Endodermal cell (in vitro differentiated cells): ENCODE results near the gene CLCF1. TPM values are rescaled to one million over a fixed set of nuclear protein-coding genes. Genes with fewer than 3 reads are reported as not detected.

Experiments used
- DNase-seq: peaks from one replicate; pipeline ENCODE4 v3.0.0-alpha.2; 2017
- H3K27ac ChIP-seq: 2 replicates; pipeline ENCODE4 v1.5.1; 2013; ENCODE audit warnings: mild to moderate bottlenecking, low read depth, low read length, moderate library complexity
- H3K27me3 ChIP-seq: 2 replicates; pipeline ENCODE4 v1.6.1; 2013; ENCODE audit warnings: mild to moderate bottlenecking, low read length, moderate library complexity; ENCODE audit not compliant: insufficient read depth, control insufficient read depth, poor library complexity, severe bottlenecking
- H3K36me3 ChIP-seq: 2 replicates; pipeline ENCODE4 v1.7.0; 2013; ENCODE audit warnings: mild to moderate bottlenecking, low read length, moderate library complexity; ENCODE audit not compliant: control insufficient read depth, insufficient read depth
- H3K4me1 ChIP-seq: one replicate; pipeline ENCODE4 v1.7.0; 2013; ENCODE audit warnings: low read length; ENCODE audit not compliant: control insufficient read depth, insufficient read depth
- H3K4me3 ChIP-seq: 2 replicates; pipeline ENCODE4 v1.5.1; 2013; ENCODE audit warnings: mild to moderate bottlenecking, low read length, moderate library complexity
- H3K9ac ChIP-seq: 2 replicates; pipeline ENCODE4 v1.6.1; 2013; ENCODE audit warnings: mild to moderate bottlenecking, low read length, moderate library complexity; ENCODE audit not compliant: poor library complexity, severe bottlenecking; ENCODE audit errors: extremely low read depth
- H3K9me3 ChIP-seq: 2 replicates; pipeline ENCODE4 v1.6.1; 2013; ENCODE audit warnings: mild to moderate bottlenecking, low read length, moderate library complexity; ENCODE audit not compliant: control insufficient read depth
- H3K27ac Mint-ChIP-seq: 2 replicates; pipeline ENCODE4 v1.8.0; 2020; ENCODE audit warnings: mixed read lengths
- H3K27me3 Mint-ChIP-seq: 2 replicates; pipeline ENCODE4 v1.8.0; 2021; ENCODE audit warnings: mild to moderate bottlenecking, mixed read lengths; ENCODE audit not compliant: insufficient read depth
- H3K36me3 Mint-ChIP-seq: 2 replicates; pipeline ENCODE4 v1.8.0; 2020; ENCODE audit warnings: low read depth, mixed read lengths
- H3K4me1 Mint-ChIP-seq: 2 replicates; pipeline ENCODE4 v1.8.0; 2020; ENCODE audit warnings: mixed read lengths
- H3K4me3 Mint-ChIP-seq: 2 replicates; pipeline ENCODE4 v1.8.0; 2020; ENCODE audit warnings: mild to moderate bottlenecking, moderate library complexity, mixed read lengths
- H3K9me3 Mint-ChIP-seq: 2 replicates; pipeline ENCODE4 v1.8.0; 2020; ENCODE audit warnings: mild to moderate bottlenecking, mixed read lengths
- WGBS, 2 experiments: methylation state at CpG; one replicate each; pipeline versions ENCODE4 v1.1.5 to v1.1.7; 2013; ENCODE audit warnings: missing lambda C conversion rate in 2 of 2, mixed read lengths in 1 of 2; ENCODE audit not compliant: insufficient coverage in 1 of 2, insufficient read length in 1 of 2; 5-methylcytosine and 5-hydroxymethylcytosine counted together
- total RNA-seq, 2 donors: library from RNA; stranded (reverse); fragmentation: NEBNext Ultra II Directional in 1 of 2; extraction: Animal tissue kit (Norgen Biotek cat#: 25700) in 1 of 2; gene quantifications; 2 replicates in 1 of 2; 3 replicates in 1 of 2; pipeline ENCODE4 v1.2.1, GENCODE V29; 2021
- TF ChIP-seq, protein P1 (sequence below): fragments of 200-600 bp; sonication (generic); conservative IDR thresholded peaks from 2 replicates; pipeline ENCODE4 v1.5.0; 2021; ENCODE audit warnings: antibody characterized with exemption, mild to moderate bottlenecking

CLCF1 gene
- total RNA-seq, 2 donors from 2014 or later: 3.6 to 4.8 TPM

DNA sequence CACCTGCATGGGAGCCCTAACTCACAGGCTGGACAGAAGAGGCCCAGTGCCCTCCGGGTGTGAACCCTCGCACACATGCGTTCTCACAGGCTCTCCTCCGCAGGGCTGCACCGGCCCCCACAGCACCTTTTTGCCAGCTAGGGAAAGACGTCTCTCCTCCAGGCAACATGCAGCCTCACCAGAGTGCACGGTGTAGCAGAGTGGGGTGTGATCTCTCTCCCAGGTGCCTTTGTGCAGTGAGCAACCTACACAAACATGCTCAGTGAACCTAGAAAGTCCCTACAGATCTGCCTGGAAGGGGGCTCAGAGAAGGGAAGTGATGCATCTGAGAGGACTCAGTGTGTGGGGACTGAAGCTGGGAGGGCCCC, 38.4 kb upstream of the CLCF1 start:
- no peak overlapping the region for H3K27ac ChIP-seq
- no peaks in the 10 kb centered on the region for H3K9me3 ChIP-seq
- H3K36me3 ChIP-seq: no peaks in the 10 kb centered on the region
- no peak overlapping the region for H3K4me3 ChIP-seq
- peaks cover 8% of the 10 kb centered on the region for H3K27me3 ChIP-seq
- Mint-ChIP-seq H3K9me3 (no peaks in the 10 kb centered on the region), H3K27me3 (peaks cover 30% of the 10 kb centered on the region), H3K27ac (no peak overlapping the region), H3K36me3 (no peaks in the 10 kb centered on the region), H3K4me1 (peaks cover 20% of the 10 kb centered on the region), H3K4me3 (no peak overlapping the region)
- WGBS, 2 experiments: 61 to 88% methylated on average over 2 to 7 of the region's 7 CpGs
- H3K4me1 ChIP-seq: peaks cover 14% of the 10 kb centered on the region
- H3K9ac ChIP-seq: no peak overlapping the region
- DNase-seq: no peak
- TF ChIP-seq, protein P1, sequence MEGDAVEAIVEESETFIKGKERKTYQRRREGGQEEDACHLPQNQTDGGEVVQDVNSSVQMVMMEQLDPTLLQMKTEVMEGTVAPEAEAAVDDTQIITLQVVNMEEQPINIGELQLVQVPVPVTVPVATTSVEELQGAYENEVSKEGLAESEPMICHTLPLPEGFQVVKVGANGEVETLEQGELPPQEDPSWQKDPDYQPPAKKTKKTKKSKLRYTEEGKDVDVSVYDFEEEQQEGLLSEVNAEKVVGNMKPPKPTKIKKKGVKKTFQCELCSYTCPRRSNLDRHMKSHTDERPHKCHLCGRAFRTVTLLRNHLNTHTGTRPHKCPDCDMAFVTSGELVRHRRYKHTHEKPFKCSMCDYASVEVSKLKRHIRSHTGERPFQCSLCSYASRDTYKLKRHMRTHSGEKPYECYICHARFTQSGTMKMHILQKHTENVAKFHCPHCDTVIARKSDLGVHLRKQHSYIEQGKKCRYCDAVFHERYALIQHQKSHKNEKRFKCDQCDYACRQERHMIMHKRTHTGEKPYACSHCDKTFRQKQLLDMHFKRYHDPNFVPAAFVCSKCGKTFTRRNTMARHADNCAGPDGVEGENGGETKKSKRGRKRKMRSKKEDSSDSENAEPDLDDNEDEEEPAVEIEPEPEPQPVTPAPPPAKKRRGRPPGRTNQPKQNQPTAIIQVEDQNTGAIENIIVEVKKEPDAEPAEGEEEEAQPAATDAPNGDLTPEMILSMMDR: no peak

DNA sequence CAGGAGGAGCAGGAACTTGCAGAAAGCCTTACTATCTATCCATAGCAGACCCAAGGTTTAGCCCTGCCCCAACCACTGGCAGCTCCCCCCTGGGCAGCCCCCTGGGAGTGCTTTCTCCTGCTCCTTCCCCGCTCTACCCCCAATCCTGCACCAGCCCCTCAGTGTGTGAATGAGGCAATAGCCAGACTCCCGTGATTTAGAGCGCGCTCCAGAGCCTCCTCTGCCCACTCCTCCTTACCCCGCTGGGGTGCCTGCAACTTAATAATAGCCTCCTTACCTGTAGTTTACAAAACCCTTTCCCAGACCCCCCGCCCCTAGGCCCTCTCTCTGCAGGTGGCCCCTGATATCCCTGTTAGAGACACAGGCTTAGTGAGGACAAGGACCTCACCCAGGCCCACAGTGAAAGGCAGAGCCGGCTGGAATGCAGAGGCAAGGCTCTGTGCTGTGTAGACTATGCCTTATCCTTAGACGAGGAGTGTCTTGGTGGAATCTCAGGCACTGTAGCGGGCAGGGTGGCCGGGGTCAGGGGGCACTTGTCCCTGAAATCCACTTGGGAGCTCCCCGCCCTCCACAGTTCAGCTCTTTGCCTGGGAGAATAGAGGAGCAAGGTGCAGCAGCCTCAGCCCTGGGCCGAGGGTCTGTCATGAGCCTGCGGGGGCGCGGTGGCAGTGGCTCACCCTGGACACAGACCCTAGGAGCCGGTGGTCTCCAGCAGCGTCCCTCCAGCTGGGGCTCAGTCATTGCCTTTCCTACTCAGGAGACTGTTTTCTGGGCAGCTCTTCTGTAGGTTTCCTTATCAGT, 37.8 kb upstream of the CLCF1 start:
- Histone ChIP-seq H3K27ac (no peak overlapping the region), H3K4me3 (no peak overlapping the region), H3K4me1 (peaks cover 14% of the 10 kb centered on the region), H3K27me3 (peaks cover 8% of the 10 kb centered on the region), H3K36me3 (no peaks in the 10 kb centered on the region), H3K9me3 (no peaks in the 10 kb centered on the region), H3K9ac (no peak overlapping the region)
- WGBS, 2 experiments: 71 to 83% methylated on average over 8 to 17 of the region's 17 CpGs
- H3K36me3 Mint-ChIP-seq: no peaks in the 10 kb centered on the region
- DNase-seq: peak; percentile 59
- no peak overlapping the region for H3K4me3 Mint-ChIP-seq
- H3K4me1 Mint-ChIP-seq: peaks cover 14% of the 10 kb centered on the region
- H3K27ac Mint-ChIP-seq: peak overlapping the region; percentile 26
- peaks cover 30% of the 10 kb centered on the region for H3K27me3 Mint-ChIP-seq
- no peaks in the 10 kb centered on the region for H3K9me3 Mint-ChIP-seq
- TF ChIP-seq, protein P1: no peak

DNA sequence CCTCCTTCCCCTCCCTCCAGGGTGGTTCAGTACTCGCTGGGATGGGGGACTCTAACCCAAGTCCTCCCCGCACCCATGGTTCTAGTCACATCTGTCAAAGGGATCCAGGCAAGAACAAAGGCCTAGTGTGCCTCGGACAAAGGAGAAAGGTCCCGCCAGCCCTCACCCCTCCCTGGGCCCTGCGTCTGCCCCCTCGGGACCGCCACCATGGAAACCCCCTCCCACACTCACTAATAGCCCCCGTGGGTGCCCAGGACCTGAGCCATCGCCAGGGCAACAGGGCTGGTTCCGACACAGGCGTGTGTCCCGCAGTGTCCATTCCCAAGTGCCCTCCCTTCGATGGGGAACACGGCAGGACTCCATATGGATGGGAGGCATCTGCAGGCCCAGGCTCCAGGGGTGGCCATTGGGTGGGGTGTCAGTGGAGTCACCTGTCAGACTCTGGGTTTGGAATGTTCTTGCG, 37.0 kb upstream of the CLCF1 start:
- Histone ChIP-seq H3K9ac (no peak overlapping the region), H3K4me3 (no peak overlapping the region), H3K4me1 (peaks cover 14% of the 10 kb centered on the region), H3K27me3 (peaks cover 8% of the 10 kb centered on the region), H3K27ac (no peak overlapping the region), H3K9me3 (no peaks in the 10 kb centered on the region), H3K36me3 (no peaks in the 10 kb centered on the region)
- no peak for DNase-seq
- TF ChIP-seq, protein P1: no peak
- Mint-ChIP-seq H3K36me3 (no peaks in the 10 kb centered on the region), H3K27ac (no peak overlapping the region), H3K9me3 (no peaks in the 10 kb centered on the region), H3K4me3 (no peak overlapping the region), H3K27me3 (peaks cover 29% of the 10 kb centered on the region), H3K4me1 (peaks cover 11% of the 10 kb centered on the region)
- WGBS, 2 experiments: 74 to 90% methylated on average over 3 to 15 of the region's 15 CpGs
